GM18873 (cell line): ENCODE measurements around the gene TAS2R13.

ENCODE experiments used
- ATAC-seq: cut with Tn5 transposase; IDR thresholded peaks from one replicate; pipeline ENCODE4 v1.9.1; 2021; ENCODE audit warnings: mild to moderate bottlenecking, moderate library complexity, moderate number of reproducible peaks; ENCODE audit not compliant: unreplicated experiment, low FRiP score

TAS2R13 gene, protein sequence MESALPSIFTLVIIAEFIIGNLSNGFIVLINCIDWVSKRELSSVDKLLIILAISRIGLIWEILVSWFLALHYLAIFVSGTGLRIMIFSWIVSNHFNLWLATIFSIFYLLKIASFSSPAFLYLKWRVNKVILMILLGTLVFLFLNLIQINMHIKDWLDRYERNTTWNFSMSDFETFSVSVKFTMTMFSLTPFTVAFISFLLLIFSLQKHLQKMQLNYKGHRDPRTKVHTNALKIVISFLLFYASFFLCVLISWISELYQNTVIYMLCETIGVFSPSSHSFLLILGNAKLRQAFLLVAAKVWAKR

DNA sequence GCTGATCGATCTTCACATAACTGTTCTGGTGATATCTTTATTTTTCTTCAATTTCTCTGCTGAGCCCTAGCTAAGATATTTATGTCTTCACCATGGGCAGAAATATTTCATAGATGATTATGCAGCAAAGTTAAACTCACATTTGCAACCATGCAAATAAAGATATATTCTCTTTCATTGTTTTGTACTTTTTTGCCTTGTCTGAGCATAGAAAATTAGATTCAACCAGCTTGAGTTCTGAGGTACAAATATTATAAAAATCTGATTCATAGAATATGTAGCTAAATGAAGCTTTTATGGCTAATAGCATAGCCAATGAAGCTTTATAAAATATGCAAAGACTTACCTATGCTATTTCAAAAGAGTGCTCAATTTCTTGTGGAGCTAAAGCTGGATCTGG lies at the start of gene TAS2R13:
Gene TAS2R13, minus strand, starts transcription at position 101 of the 400 bp plus-strand sequence. CDS start 264 bp downstream, outside the sequence.
- no peak for ATAC-seq

DNA sequence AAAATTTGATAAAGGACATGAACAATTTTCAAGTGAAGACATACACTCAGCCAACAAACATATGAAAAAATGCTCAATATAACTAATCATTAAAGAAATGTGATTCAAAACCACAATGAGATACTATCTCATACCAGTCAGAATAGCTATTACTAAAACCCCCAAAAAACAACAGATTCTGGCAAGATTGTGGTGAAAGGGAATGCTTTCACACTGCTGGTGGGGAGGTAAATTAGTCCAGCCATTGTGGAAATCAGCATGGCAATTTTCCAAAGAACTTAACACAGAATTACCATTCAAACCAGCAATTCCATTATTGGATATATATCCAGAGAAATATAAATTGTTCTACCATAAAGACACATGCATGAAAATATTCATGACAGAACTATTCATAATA lies 48.4 kb upstream of the TAS2R13 start:
- ATAC-seq = no peak

DNA sequence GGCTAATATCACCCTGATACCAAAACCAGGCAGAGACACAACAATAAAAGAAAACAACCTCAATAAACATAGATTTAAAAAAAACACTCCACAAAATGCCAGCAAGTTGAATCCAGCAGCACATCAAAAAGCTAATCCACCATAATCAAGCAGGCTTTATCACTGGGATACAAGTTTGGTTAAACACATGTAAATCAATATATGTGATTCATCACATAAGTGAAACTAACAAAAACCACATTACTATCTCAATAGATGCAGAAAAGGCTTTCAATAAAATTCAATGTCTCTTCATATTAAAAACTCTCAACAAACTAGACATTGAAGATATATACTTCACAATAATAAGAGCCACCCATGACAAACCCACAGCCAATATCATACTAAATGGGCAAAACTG lies 46.7 kb upstream of the TAS2R13 start:
- ATAC-seq = no peak

DNA sequence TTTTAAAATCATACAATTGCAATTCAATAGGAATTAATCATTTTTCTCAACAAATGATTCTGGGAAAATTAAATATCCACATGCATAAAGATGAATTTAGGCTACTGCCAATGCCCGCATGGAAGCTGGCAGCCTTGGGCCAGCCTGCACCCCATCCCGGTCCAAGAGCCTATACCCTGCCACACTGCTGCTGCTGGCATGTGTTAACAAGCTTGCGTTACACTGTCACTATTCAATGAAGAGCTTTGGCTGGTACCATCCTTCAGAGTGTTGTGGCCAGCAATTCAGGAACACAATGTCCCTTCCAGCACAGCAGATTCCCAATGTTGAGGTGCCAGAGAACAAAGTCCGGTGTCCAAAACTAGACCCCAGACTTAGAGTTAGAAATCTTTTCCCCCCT lies 43.3 kb upstream of the TAS2R13 start:
- no peak for ATAC-seq

DNA sequence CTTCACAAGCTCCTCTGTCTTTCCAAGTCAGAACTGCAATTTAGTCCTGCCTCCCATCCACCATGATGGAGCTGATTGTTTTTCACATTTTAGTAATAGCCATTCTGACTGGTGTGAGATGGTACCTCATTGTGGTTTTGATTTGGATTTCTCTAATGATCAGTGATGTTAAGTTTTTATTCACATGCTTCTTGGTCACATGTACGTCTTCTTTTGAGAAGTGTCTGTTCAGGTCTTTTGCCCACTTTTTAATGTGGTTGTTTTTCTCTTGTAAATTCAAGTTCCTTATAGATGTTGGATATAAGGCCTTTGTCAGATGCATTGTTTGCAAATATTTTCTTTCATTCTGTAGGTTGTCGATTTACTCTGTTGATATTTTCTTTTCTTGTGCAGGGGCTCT lies 33.8 kb upstream of the TAS2R13 start:
- ATAC-seq = no peak

DNA sequence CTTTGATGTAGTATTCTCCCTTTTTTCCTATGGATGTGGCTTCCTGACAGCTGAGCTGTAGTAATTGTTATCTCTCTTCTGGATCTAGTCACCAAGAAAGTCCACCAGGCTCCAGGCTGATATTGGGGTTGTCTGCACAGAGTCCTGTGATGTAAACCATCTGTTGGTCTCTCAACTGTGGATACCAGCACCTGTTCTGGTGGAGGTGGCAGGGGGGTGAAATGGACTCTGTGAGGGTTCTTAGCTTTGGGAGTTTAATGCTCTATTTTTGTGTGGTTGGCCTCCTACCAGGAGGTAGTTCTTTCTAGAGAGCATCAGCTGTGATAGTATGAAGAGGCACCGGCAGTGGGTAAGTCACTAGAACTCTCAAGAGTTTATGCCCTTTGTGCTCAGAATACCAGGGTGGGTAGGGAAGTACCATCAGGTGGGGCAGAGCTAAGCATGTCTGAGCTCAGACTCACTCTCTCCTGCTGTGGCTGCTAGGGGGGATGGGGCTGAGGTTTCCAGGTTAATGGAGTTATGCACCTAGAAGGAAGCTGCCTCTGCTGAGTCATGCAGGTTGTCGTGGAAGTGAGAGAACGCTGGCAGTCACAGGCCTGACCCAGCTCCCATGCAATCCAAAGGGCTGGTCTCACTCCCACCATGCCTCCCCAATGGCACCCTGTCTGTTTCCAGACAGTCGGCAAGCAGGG lies 32.7 kb upstream of the TAS2R13 start:
- ATAC-seq = no peak

DNA sequence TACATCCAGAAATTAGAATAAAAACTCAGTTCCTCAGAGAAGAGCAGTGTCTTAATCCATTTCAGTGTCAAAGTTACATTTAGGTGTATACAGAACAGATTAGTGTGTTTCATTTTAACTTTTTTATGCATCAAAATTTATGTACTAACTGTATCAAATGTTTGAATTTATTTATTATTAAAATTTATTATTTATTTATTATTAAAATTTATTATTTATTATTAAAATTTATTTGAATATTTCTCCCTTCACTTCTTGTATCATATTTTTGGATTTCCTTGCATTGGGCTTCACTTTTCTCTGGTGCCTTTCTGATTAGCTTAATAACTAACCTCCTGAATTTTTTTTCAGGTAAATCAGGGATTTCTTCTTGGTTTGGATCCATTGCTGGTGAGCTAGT lies 32.0 kb upstream of the TAS2R13 start:
- ATAC-seq = no peak

DNA sequence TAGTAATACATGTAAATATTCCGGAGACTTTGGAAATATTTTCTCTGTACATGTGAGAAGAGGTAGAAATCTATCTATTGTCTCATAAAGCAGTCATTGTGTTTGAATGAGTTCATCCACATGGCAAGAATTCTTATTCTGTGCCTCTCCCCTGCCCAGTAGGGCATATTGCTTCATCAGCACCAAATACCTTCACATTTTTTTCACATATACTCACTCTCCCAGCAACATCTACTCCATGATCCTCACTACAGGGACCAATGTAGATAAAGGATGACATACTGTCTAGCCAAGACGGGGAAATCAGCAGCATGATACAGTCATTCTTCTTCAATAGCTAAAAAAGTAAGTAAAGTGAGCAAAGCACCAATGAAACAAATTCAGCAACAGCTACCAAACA lies 31.0 kb upstream of the TAS2R13 start:
- no peak for ATAC-seq

DNA sequence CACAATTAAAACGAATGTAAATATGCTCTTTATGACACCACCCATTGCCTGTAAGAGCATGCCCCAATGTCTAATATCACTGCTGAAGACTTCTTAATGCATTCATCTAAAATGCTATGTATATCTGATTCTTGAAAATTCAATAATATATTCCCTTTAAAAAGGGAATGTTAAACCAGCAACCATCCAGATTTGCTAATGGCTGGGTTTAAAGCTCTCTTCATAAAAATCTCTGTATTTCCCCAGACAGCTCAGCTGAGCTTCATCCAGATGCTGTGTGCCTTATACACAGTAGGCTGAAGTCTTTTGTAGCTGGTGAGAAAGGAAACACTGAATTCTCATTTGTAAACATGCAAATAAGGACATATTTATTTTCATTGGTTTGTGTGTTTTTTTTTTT lies 29.8 kb upstream of the TAS2R13 start, which contains the start of gene TAS2R14:
Gene TAS2R14, minus strand, starts transcription at position 101 of the 400 bp plus-strand sequence. Its CDS starts 56 bp downstream, at position 45.
- ATAC-seq = no peak

DNA sequence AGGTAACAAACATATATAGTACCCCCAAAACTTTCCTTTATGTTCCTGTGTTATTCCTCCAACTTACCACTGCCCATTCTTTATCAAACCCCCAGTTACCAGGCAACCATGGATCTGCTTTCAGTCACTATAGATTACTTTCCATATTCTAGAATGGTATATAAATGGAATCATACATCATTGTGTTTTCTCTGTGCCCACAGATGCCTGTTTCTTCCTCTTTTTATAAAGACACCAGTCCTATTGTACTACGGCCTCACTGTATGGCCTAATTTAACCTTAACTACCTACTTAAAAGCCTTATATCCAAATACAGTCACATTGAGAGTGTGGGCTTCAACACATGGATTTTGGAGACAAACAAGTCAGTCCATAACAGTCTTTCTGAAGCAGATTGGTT lies 27.1 kb upstream of the TAS2R13 start:
- no peak for ATAC-seq

DNA sequence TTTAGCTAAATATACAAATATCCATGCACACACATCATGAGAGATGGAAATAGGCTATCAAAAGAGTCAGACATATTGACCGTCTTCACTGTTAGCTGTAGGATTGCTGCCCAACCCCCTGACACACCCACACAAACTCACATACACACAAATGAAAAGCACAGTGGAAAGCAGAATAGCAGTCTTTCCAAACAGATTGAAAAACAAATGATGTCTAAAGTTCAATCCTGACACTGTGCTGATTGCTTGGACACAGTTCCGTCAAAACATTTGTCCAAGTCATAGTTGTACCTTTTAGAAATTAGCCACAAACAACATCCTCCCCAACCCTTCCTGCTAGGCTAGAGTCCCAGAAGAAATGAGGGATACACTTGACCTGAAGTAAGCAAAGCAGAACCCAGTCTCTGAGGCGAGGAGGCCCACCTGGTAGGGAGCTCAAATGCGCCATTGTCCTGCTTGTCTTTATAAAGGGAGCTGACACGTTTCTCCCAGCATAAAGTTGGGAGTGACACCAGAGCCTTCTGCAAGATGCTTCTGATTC lies 19.5 kb upstream of the TAS2R13 start, which contains the start of gene PRH2:
Gene PRH2, plus strand, starts transcription at position 491 of the 541 bp plus-strand sequence. Its CDS starts 38 bp downstream, at position 529.
- ATAC-seq = no peak

DNA sequence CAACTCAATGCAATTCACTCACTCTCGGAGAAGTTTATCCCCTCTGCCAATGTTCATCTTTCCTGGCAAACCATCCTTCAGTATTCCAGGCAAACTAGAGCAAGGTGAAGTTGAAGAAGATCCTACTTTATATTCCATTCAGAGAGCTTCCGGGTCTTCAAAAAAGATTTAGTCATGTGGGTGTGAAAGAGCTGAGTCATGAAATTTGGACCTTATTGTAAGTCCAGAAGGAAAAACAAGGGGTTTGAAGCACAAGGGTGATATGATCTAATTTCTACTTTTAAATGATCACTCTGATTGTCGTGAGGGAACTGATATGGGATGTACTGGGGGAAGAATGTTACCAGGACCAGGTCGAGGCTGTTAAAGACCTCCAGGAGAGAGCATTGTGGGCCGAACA lies 16.9 kb upstream of the TAS2R13 start:
- ATAC-seq = no peak

DNA sequence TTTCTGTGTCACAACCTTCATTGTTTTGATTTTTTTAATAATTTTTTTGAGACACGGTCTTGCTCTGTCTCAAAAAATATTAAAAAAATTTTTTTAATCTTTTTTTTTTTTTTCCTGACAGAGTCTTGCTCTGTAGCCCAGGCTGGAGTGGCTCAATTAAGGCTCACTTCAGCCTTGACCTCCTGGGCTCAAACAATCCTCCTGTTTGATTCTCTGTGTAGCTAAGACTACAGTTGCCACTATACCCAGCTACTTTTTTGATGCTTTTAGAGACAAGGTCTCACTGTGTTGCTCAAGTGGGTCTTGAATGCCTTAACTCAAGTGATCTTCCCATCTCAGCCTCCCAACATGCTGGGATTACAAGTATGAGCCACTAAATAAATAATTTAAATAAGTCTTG lies 10.4 kb upstream of the TAS2R13 start:
- ATAC-seq = no peak

DNA sequence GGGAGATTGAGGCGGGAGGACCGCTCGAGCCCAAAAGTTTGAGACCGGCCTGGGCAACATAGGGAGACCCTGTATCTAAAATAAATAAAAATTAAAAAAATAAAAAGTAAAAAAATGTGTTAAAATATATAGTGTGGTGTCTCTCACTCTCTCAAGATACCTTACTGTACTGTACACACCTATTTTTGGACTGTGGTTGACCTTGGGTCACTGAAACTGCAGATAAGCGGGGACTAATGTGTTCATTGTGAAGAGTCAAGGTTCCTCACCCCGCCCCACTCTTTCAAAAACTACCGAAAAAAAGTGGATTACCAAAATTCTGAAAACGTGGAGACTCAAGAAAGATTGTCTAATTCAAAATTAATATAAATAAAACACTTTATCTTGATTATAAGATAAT lies 1.0 kb upstream of the TAS2R13 start:
- no peak for ATAC-seq

DNA sequence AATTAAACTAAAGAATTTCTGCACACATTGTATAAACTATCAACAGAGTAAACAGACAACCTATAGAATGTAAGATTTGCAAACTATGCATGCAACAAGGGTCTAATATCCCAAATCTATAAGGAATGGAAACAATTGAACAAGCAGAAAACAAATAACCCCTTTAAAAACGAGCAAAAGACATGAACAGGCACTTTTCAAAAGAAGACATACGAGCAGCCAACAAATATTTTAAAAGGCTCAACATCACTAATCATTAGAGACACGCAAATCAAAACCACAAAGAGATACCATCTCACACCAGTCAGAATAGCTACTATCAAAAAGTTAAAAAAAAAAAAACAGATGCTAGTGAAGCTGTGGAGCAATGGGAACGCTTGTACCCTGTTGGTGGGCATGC lies 4.7 kb downstream of the TAS2R13 start:
- ATAC-seq = no peak

DNA sequence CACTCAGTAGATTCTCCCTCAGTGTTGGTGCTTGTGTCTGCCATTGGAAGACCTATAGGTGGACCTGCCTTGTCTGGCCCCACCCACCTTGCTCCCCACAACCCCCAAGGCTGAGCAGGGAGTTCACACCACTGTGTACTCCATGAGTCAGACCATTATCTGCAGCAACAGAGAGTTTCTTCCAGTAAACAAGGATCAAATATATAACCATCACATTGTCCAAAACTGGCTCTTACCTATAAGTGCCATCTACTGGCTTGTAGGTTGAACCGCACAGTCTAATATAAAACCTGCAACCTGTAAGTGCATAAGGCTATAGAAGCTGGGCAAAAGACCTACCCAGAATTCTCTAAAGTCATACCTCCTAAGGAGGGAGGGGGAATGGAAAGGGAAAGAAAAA lies 7.9 kb downstream of the TAS2R13 start:
- no peak for ATAC-seq

DNA sequence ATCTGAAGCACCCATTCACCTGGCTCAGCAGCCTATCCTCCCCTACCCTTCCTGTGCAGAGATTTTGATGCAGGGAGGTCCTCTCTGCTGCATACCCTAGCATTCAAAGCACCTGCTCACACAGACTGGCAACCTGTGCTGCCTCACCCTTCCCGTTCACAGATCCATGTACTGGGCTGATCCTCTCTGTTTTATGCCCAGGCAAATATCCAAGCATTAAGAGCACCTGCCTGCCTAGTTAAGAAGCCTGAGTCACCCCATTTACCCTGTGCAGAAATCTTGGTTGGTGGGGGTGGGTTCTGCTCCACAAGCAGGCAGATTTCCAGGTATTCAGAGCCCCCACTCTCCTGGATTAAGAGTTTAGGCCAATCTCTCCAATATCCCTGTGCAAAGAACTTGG lies 8.4 kb downstream of the TAS2R13 start:
- ATAC-seq = no peak

DNA sequence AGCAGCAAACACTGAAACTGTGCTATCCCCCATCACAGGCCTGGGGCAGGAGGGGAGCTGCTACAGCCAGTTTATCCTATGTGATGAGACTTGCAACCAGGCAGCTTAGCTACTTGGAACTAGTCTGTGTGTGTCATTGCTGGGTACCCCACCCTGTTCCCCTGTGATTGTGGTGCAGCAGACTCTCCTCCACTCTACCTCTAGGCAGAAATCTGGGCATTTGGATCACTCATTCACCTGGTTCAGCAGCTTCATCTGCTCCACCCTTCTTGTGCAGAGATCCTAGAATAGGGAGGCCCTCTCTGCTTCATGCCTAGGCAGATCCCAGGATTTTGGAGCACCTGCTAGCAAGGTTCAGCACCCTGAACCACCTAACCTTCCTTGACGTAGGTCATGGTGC lies 8.8 kb downstream of the TAS2R13 start:
- no peak for ATAC-seq

DNA sequence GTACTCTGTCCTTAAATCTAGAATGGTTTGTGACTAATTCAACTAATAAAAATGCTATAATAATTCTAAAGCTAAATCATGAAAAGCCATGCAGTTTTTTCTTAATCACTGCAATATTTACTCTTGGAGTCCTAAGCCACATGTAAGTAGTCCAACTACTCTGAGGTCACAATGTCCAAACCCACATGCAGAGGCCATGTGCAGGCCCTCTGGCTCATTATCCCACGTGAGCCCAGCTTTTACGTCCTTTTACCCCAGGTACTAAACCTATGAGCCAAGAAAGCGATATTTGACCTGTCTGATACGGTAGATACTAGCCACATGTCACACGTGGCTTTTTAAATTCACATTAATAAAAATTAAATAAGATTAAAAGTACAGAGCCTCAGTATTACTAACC lies 12.5 kb downstream of the TAS2R13 start:
- ATAC-seq = no peak

DNA sequence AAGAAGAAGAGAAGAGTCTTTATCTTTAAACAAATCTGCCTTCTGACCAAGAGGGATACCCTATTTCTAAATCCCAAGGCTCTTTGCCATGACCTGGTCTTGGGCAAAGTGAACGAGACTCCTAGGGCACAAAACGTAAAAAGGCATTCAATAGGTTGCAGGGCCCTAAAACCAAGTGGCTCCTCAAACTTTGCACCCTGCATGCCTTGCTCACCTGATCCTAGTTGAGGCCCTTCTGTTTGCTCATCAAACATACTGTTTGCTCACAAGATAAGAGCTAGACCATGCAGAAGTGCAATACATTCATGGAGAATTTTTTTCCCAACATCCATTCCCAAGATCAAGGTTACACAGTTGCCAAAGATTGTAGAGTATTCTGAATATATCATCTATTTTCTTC lies 17.4 kb downstream of the TAS2R13 start:
- ATAC-seq = no peak

DNA sequence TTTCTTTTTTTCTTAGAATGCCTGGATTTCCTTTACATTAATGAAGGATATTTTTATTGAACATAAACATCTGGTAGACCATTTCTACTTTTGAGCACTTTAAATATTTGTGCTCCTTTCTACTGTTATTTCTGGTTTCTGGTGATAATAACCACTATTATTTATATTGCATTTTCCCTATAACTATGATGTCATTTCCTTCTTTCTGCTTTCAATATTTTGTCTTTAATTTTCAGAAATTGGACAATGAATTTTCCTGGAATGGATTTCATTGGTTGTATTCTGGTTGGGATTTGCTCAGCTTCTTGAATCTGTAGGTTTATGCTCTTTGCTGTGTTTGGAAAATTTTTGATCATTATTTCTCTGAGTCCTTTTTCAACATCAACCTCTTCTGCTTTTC lies 20.1 kb downstream of the TAS2R13 start:
- no peak for ATAC-seq
